H1 (cell line): ENCODE measurements around the gene PRKCA. TPM values are rescaled to one million over a fixed set of nuclear protein-coding genes. Genes with fewer than 3 reads are reported as not detected.

Experiments
- CTCF ChIA-PET: fragments of 300-600 bp; sonication (Branson Sonifier 250); formaldehyde crosslinking; loops from one replicate; lab custom pipeline; 2021; ENCODE audit not compliant: partially characterized antibody; lab: Charles Lee
- POLR2A ChIA-PET: fragments of 300-600 bp; sonication (Branson Sonifier 250); formaldehyde crosslinking; loops from one replicate; lab custom pipeline; 2021; ENCODE audit warnings: inconsistent platforms; ENCODE audit not compliant: partially characterized antibody; lab: Charles Lee
- DNase-seq, 2 experiments: peaks; one replicate each; pipeline versions ENCODE4 v3.0.0 to v3.0.0-alpha.2; 2010 to 2022; ENCODE audit warnings: low spot score in 2 of 2, low read depth in 1 of 2, mixed read lengths in 1 of 2
- FAIRE-seq: peaks from 2 replicates; lab custom pipeline; 2011; peaks lifted over from hg19 to GRCh38; lab: Jason Lieb, UNC
- H2AFZ ChIP-seq: 2 replicates; pipeline ENCODE4 v1.8.1; 2012; ENCODE audit warnings: low read length, inconsistent platforms
- H2AK5ac ChIP-seq: 2 replicates; pipeline ENCODE4 v1.6.1; 2013; ENCODE audit warnings: low read depth, low read length
- H2BK120ac ChIP-seq: replicated peaks from 2 replicates; pipeline ENCODE3; 2013; ENCODE audit warnings: low read depth, low read length, inconsistent platforms
- H2BK12ac ChIP-seq: 2 replicates; pipeline ENCODE4 v1.6.1; 2013; ENCODE audit warnings: low read depth, low read length
- H2BK15ac ChIP-seq: 2 replicates; pipeline ENCODE4 v1.6.1; 2013; ENCODE audit warnings: low read length
- H2BK20ac ChIP-seq: 2 replicates; pipeline ENCODE4 v1.6.1; 2013; ENCODE audit warnings: low read length
- H2BK5ac ChIP-seq: 2 replicates; pipeline ENCODE4 v1.6.1; 2013; ENCODE audit warnings: low read depth, low read length
- H3K14ac ChIP-seq: 2 replicates; pipeline ENCODE4 v1.6.1; 2013; ENCODE audit warnings: inconsistent platforms; ENCODE audit not compliant: insufficient read length
- H3K18ac ChIP-seq: 2 replicates; pipeline ENCODE4 v1.6.1; 2013; ENCODE audit warnings: low read length; ENCODE audit errors: extremely low read depth
- H3K23ac ChIP-seq: 2 replicates; pipeline ENCODE4 v1.6.1; 2013; ENCODE audit warnings: inconsistent platforms; ENCODE audit not compliant: insufficient read length
- H3K23me2 ChIP-seq: 2 replicates; pipeline ENCODE4 v1.6.1; 2013; ENCODE audit warnings: low read depth, low read length
- H3K27ac ChIP-seq: 2 replicates; pipeline ENCODE4 v1.6.1; 2011; ENCODE audit warnings: low read depth, low read length, inconsistent platforms
- H3K27me3 ChIP-seq, 4 experiments: replicated peaks in 1 of 4; 1 replicate in 1 of 4; 2 replicates in 3 of 4; pipeline versions ENCODE4 v1.6.1 to v1.8.1; 2011 to 2013; ENCODE audit warnings: low read length in 3 of 4, mild to moderate bottlenecking in 3 of 4, inconsistent platforms in 2 of 4, mixed read lengths in 2 of 4, moderate library complexity in 1 of 4; ENCODE audit not compliant: control insufficient read depth in 3 of 4, insufficient read depth in 3 of 4; ENCODE audit errors: extremely low read depth in 1 of 4
- H3K36me3 ChIP-seq, 4 experiments: 2 replicates each; pipeline versions ENCODE4 v1.6.1 to v1.8.1; 2011 to 2013; ENCODE audit warnings: mild to moderate bottlenecking in 4 of 4, low read length in 3 of 4, moderate library complexity in 2 of 4, control low read depth in 1 of 4, inconsistent platforms in 1 of 4; ENCODE audit not compliant: insufficient read depth in 4 of 4, control insufficient read depth in 2 of 4
- H3K4ac ChIP-seq: replicated peaks from 2 replicates; pipeline ENCODE3; 2013; ENCODE audit warnings: low read length, low read depth, mixed read lengths, inconsistent platforms; ENCODE audit not compliant: insufficient read length
- H3K4me1 ChIP-seq, 4 experiments: replicated peaks in 1 of 4; 1 replicate in 1 of 4; 2 replicates in 3 of 4; pipeline versions ENCODE4 v1.6.1 to v1.8.1; 2011 to 2013; ENCODE audit warnings: low read length in 3 of 4, inconsistent platforms in 2 of 4, mixed read lengths in 1 of 4; ENCODE audit not compliant: insufficient read depth in 4 of 4, control insufficient read depth in 3 of 4
- H3K4me2 ChIP-seq, 2 experiments: 2 replicates each; pipeline versions ENCODE4 v1.6.1 to v1.8.1; 2011 to 2013; ENCODE audit warnings: low read depth in 2 of 2, low read length in 2 of 2, control low read depth in 1 of 2, inconsistent platforms in 1 of 2, mild to moderate bottlenecking in 1 of 2; ENCODE audit not compliant: insufficient read depth in 1 of 2
- H3K4me3 ChIP-seq, 4 experiments: fragments of 200-600, 300-600 bp in 1 of 4; sonication (generic), shearing (Covaris generic), sonication (Bioruptor Twin) in 1 of 4; 2 replicates each; pipeline versions ENCODE4 v1.5.1 to v1.8.1; 2011 to 2016; ENCODE audit warnings: low read length in 4 of 4, low read depth in 3 of 4, control low read depth in 2 of 4, inconsistent platforms in 2 of 4, mild to moderate bottlenecking in 2 of 4, mixed read lengths in 1 of 4, moderate library complexity in 1 of 4; ENCODE audit not compliant: insufficient read depth in 2 of 4; ENCODE audit errors: extremely low read depth in 1 of 4
- H3K56ac ChIP-seq: replicated peaks from 2 replicates; pipeline ENCODE3; 2013; ENCODE audit warnings: low read depth, mild to moderate bottlenecking, mixed read lengths, low read length, inconsistent platforms; ENCODE audit not compliant: insufficient read length
- H3K79me1 ChIP-seq: 2 replicates; pipeline ENCODE4 v1.6.1; 2013; ENCODE audit warnings: low read depth, low read length, control low read depth
- H3K79me2 ChIP-seq, 2 experiments: 2 replicates each; pipeline versions ENCODE4 v1.6.1 to v1.8.1; 2012 to 2013; ENCODE audit warnings: low read length in 2 of 2, mild to moderate bottlenecking in 2 of 2, inconsistent platforms in 1 of 2; ENCODE audit not compliant: insufficient read depth in 2 of 2, control insufficient read depth in 1 of 2
- H3K9ac ChIP-seq, 4 experiments: replicated peaks in 1 of 4; 1 replicate in 1 of 4; 2 replicates in 3 of 4; pipeline versions ENCODE4 v1.6.1 to v1.8.1; 2011 to 2013; ENCODE audit warnings: low read depth in 3 of 4, low read length in 3 of 4, control low read depth in 2 of 4, mild to moderate bottlenecking in 2 of 4, moderate library complexity in 2 of 4, inconsistent platforms in 1 of 4; ENCODE audit errors: extremely low read depth in 1 of 4
- H3K9me3 ChIP-seq, 2 experiments: 2 replicates each; pipeline versions ENCODE4 v1.6.1 to v1.8.1; 2012 to 2013; ENCODE audit warnings: mild to moderate bottlenecking in 2 of 2, moderate library complexity in 2 of 2, control low read depth in 1 of 2, inconsistent platforms in 1 of 2, low read depth in 1 of 2, low read length in 1 of 2, mixed read lengths in 1 of 2; ENCODE audit not compliant: insufficient read depth in 2 of 2
- H4K20me1 ChIP-seq, 2 experiments: replicated peaks in 1 of 2; 2 replicates each; pipeline versions ENCODE3 to v1.8.1; 2011 to 2013; ENCODE audit warnings: inconsistent platforms in 2 of 2, low read length in 2 of 2, mild to moderate bottlenecking in 1 of 2; ENCODE audit not compliant: insufficient read depth in 2 of 2, control insufficient read depth in 1 of 2
- H4K5ac ChIP-seq: 2 replicates; pipeline ENCODE4 v1.6.1; 2013; ENCODE audit warnings: low read length, low read depth, mixed read lengths, inconsistent platforms; ENCODE audit not compliant: insufficient read length
- H4K8ac ChIP-seq: 2 replicates; pipeline ENCODE4 v1.8.0; 2013; ENCODE audit warnings: mild to moderate bottlenecking, moderate library complexity, low read length, inconsistent platforms; ENCODE audit not compliant: insufficient read depth; ENCODE audit errors: extremely low read depth
- H4K91ac ChIP-seq: replicated peaks from 2 replicates; pipeline ENCODE3; 2013; ENCODE audit warnings: low read length, mixed read lengths, inconsistent platforms; ENCODE audit not compliant: insufficient read length
- CREB1 ChIP-seq: IDR thresholded peaks from 2 replicates; pipeline ENCODE4 v1.6.1; 2012; ENCODE audit warnings: inconsistent platforms
- CTBP2 ChIP-seq: IDR thresholded peaks from 2 replicates; pipeline ENCODE4 v1.7.0; 2011; ENCODE audit warnings: borderline replicate concordance, mild to moderate bottlenecking, moderate library complexity, mixed read lengths, low read length; ENCODE audit not compliant: insufficient read depth, insufficient read length
- EP300 ChIP-seq, 2 experiments: IDR thresholded peaks; 1 replicate in 1 of 2; 2 replicates in 1 of 2; pipeline ENCODE4 v1.6.1; 2011 to 2012; ENCODE audit warnings: low read depth in 2 of 2, low read length in 2 of 2, mild to moderate bottlenecking in 2 of 2, borderline replicate concordance in 1 of 2, inconsistent platforms in 1 of 2, moderate library complexity in 1 of 2
- GTF2F1 ChIP-seq: IDR thresholded peaks from 2 replicates; pipeline ENCODE4 v1.6.1; 2012; ENCODE audit warnings: low read depth, low read length, improper control_type of control experiment, borderline replicate concordance
- KDM4A ChIP-seq: IDR thresholded peaks from one replicate; pipeline ENCODE4 v1.7.1; 2012; ENCODE audit warnings: low read depth, mild to moderate bottlenecking, moderate library complexity, low read length, inconsistent platforms; ENCODE audit not compliant: severe bottlenecking
- KDM5A ChIP-seq: fragments of 200-600 bp; IDR thresholded peaks from 2 replicates; pipeline ENCODE4 v1.7.1; 2012; ENCODE audit warnings: mild to moderate bottlenecking, low read length, inconsistent platforms, mixed read lengths
- RAD21 ChIP-seq, 2 experiments: IDR thresholded peaks in 1 of 2; conservative IDR thresholded peaks in 1 of 2; 2 replicates each; pipeline ENCODE4 v1.6.1; 2011; ENCODE audit warnings: low read depth in 2 of 2, low read length in 2 of 2, improper control_type of control experiment in 1 of 2, inconsistent platforms in 1 of 2, mild to moderate bottlenecking in 1 of 2, moderate library complexity in 1 of 2
- RNF2 ChIP-seq: fragments of 200-900, 300-1000 bp; sonication (generic); IDR thresholded peaks from 2 replicates; pipeline ENCODE4 v1.7.1; 2016; ENCODE audit warnings: borderline replicate concordance, low read depth, mild to moderate bottlenecking, antibody characterized with exemption, low read length; ENCODE audit not compliant: poor library complexity, severe bottlenecking; ENCODE audit errors: missing control alignments
- TEAD4 ChIP-seq: IDR thresholded peaks from 2 replicates; pipeline ENCODE4 v1.6.1; 2012; ENCODE audit warnings: low read depth, low read length, inconsistent platforms, mixed read lengths
- WGBS, 2 experiments: shearing (Covaris generic) in 1 of 2; methylation state at CpG; one replicate each; pipeline versions ENCODE4 v1.1.6 to v1.1.7; 2013 to 2015; ENCODE audit warnings: low lambda C conversion rate in 2 of 2, mixed read lengths in 2 of 2, inconsistent platforms in 1 of 2, low coverage in 1 of 2, missing lambda C conversion rate in 1 of 2; ENCODE audit not compliant: insufficient replicate concordance in 2 of 2, insufficient coverage in 1 of 2, insufficient read length in 1 of 2; ENCODE audit errors: extremely low coverage in 1 of 2, missing lambda C conversion rate in 1 of 2; 5-methylcytosine and 5-hydroxymethylcytosine counted together
- polyA plus RNA-seq, 7 experiments: library from polyadenylated mRNA; depleted of rRNA in 3 of 7; stranded (reverse) in 5 of 7; unstranded in 2 of 7; fragments of >200 nt in 5 of 7; fragments of 200-250 nt in 2 of 7; gene quantifications; 1 replicate in 5 of 7; 2 replicates in 1 of 7; 4 replicates in 1 of 7; pipeline versions ENCODE4 v1.2.1 to v1.2.3, GENCODE V29; 2011 to 2013; ENCODE audit warnings: missing spikeins in 2 of 7, mixed read lengths in 2 of 7
- total RNA-seq: library from RNA; stranded (reverse); fragmentation: NEBNext Ultra II Directional; extraction: Animal tissue kit (Norgen Biotek cat#: 25700); gene quantifications from 2 replicates; pipeline ENCODE4 v1.2.1, GENCODE V29; 2021
- TF ChIP-seq, protein P1 (sequence below): IDR thresholded peaks from 2 replicates; pipeline ENCODE4 v1.6.1; 2012; ENCODE audit warnings: low read length, inconsistent platforms

The PRKCA gene
- total and polyA plus RNA-seq, 2 of the 8 experiments (the other 6 are each of a cell fraction or from before 2014, with no cell fraction given): 5.8 to 17.8 TPM

DNA sequence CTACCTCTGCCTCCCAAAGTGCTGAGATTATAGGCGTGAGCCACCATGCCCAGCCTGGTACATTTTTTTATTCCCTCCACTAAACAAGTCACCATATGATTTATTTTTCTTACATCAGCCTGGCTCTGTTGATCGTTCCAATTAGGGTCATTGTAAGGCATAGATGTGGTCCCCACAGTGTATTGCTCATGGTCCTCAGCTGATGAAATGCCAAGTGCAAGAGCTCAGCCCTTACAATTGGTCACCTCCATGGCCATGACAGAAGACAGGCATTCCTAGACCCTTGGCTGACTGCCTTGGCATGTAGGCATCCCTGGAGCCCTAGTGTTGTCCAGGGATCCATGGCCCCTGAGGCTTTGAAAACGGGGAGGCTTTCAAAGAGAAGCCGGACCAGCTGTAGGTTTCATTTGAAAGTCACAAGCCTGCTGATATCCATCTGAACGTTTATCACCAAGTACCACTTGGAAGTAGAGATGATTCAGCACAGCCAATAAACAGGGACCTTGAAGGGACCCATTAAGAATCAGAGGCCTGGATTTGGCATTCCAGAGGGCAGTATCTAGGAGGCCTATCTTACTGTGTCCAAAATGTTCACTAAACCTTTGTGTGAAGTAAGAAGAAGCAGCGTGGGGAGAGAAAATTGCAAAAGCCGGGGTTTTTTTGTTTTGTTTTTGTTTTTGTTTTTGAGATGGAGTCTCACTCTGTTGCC lies 20.6 kb upstream of the PRKCA start:
- H3K27me3 ChIP-seq: no peaks in the 10 kb centered on the region; a peak in 2 of 7 replicates
- H3K4ac ChIP-seq: no peak overlapping the region
- H3K23ac ChIP-seq: no peak overlapping the region
- WGBS, 2 experiments: 90% methylated on average over 7 of the region's 7 CpGs; no CpG with 5 or more reads in 1 of the 2 experiments
- no peak overlapping the region for H3K9ac ChIP-seq
- H2AK5ac ChIP-seq: no peak overlapping the region
- H3K27ac ChIP-seq: no peak overlapping the region
- no peak overlapping the region for H2BK120ac ChIP-seq
- POLR2A ChIA-PET: no interaction called here
- DNase-seq: no peak
- CTCF ChIA-PET: interaction anchor here (1.0 kb wide), 1 partner anchor 18 kb away, joined by 3 read pairs; no protein-coding TSS in a partner anchor
- no peak overlapping the region for H3K14ac ChIP-seq
- no peak overlapping the region for H3K4me2 ChIP-seq
- H2BK15ac ChIP-seq: no peak overlapping the region
- H3K4me3 ChIP-seq: no peak overlapping the region
- H3K23me2 ChIP-seq: no peaks in the 10 kb centered on the region
- H3K56ac ChIP-seq: no peak overlapping the region
- no peaks in the 10 kb centered on the region for H3K4me1 ChIP-seq
- no peak overlapping the region for H2BK12ac ChIP-seq
- no peaks in the 10 kb centered on the region for H4K20me1 ChIP-seq
- H2AFZ ChIP-seq: no peak overlapping the region
- no peak overlapping the region for H4K91ac ChIP-seq
- no peaks in the 10 kb centered on the region for H3K79me1 ChIP-seq
- H3K9me3 ChIP-seq: no peaks in the 10 kb centered on the region
- H2BK5ac ChIP-seq: no peak overlapping the region
- no peak for FAIRE-seq
- no peaks in the 10 kb centered on the region for H3K79me2 ChIP-seq
- no peak overlapping the region for H4K5ac ChIP-seq
- H3K36me3 ChIP-seq: no peaks in the 10 kb centered on the region
- H2BK20ac ChIP-seq: no peak overlapping the region
- no peak overlapping the region for H3K18ac ChIP-seq
- H4K8ac ChIP-seq: no peak overlapping the region
- no peak for TF ChIP-seq CTBP2
- no peak for TF ChIP-seq TEAD4
- no peak for TF ChIP-seq KDM5A
- TF ChIP-seq KDM4A: no peak
- no peak for TF ChIP-seq RNF2
- TF ChIP-seq RAD21 (IDR thresholded peaks at IDR 0.05 in 1 of 2, conservative IDR thresholded peaks at IDR 0.05 in 1 of 2; ENCODE audit: low read depth in 2 of 2, low read length in 2 of 2): no peak
- TF ChIP-seq, protein P1, sequence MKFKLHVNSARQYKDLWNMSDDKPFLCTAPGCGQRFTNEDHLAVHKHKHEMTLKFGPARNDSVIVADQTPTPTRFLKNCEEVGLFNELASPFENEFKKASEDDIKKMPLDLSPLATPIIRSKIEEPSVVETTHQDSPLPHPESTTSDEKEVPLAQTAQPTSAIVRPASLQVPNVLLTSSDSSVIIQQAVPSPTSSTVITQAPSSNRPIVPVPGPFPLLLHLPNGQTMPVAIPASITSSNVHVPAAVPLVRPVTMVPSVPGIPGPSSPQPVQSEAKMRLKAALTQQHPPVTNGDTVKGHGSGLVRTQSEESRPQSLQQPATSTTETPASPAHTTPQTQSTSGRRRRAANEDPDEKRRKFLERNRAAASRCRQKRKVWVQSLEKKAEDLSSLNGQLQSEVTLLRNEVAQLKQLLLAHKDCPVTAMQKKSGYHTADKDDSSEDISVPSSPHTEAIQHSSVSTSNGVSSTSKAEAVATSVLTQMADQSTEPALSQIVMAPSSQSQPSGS: no peak
- TF ChIP-seq GTF2F1: no peak
- no peak for TF ChIP-seq EP300 (IDR thresholded peaks at IDR 0.05; ENCODE audit: borderline replicate concordance in 1 of 2, low read depth in 2 of 2, low read length in 2 of 2)
- no peak for TF ChIP-seq CREB1
